OCI-LY3 (cell line): Measurements from ENCODE around the gene IBTK.

Source experiments
- CTCF ChIP-seq: fragments of 200-600, 300-600 bp; sonication (generic); IDR thresholded peaks from 2 replicates; pipeline ENCODE4 v1.5.1; 2014; ENCODE audit warnings: antibody characterized with exemption, low read length, low read depth
- EZH2phosphoT487 ChIP-seq: fragments of 200-600 bp; shearing (Covaris generic); IDR thresholded peaks from 2 replicates; pipeline ENCODE4 v1.6.1; 2018; ENCODE audit warnings: antibody characterized with exemption, mixed run types, low read depth

GRCh38 chr6:82245376-82245775 is 2.2 kb downstream of the IBTK start:
- TF ChIP-seq CTCF (no peak), EZH2phosphoT487 (no peak)
